Keratinocyte (primary cell): ENCODE measurements around the gene KCNB1.

ENCODE experiments used
- CTCF ChIP-seq, 3 experiments: IDR thresholded peaks in 1 of 3; conservative IDR thresholded peaks in 1 of 3; optimal IDR thresholded peaks in 1 of 3; 2 replicates in 2 of 3; 3 replicates in 1 of 3; pipeline versions ENCODE3 to v1.5.1; 2011; ENCODE audit warnings: low read length in 3 of 3, mild to moderate bottlenecking in 3 of 3, moderate library complexity in 2 of 3, control low read depth in 1 of 3, inconsistent platforms in 1 of 3; ENCODE audit not compliant: insufficient read depth in 2 of 3; ENCODE audit errors: extremely low read depth in 1 of 3
- EZH2 ChIP-seq: IDR thresholded peaks from one replicate; pipeline ENCODE4 v1.6.1; 2012; ENCODE audit warnings: inconsistent platforms, mild to moderate bottlenecking, low read length, moderate library complexity

- TF ChIP-seq CTCF (optimal IDR thresholded peaks at IDR 0.05 in 1 of 3, IDR thresholded peaks at IDR 0.05 in 1 of 3, conservative IDR thresholded peaks at IDR 0.05 in 1 of 3; ENCODE audit: extremely low read depth in 1 of 3, insufficient read depth in 2 of 3, low read length in 3 of 3) (no peak), EZH2 (no peak)
These were observed 61.6 kb downstream of the KCNB1 start for GRCh38 chr20:49420811-49421295.
